H1 (cell line): Measurements from ENCODE around the gene COL4A4. TPM values are rescaled to one million over a fixed set of nuclear protein-coding genes. Genes with fewer than 3 reads are reported as not detected.

ENCODE experiments used
- CTCF ChIA-PET: fragments of 300-600 bp; sonication (Branson Sonifier 250); formaldehyde crosslinking; loops from one replicate; lab custom pipeline; 2021; ENCODE audit not compliant: partially characterized antibody; lab: Charles Lee
- POLR2A ChIA-PET: fragments of 300-600 bp; sonication (Branson Sonifier 250); formaldehyde crosslinking; loops from one replicate; lab custom pipeline; 2021; ENCODE audit warnings: inconsistent platforms; ENCODE audit not compliant: partially characterized antibody; lab: Charles Lee
- DNase-seq, 2 experiments: peaks; one replicate each; pipeline versions ENCODE4 v3.0.0 to v3.0.0-alpha.2; 2010 to 2022; ENCODE audit warnings: low spot score in 2 of 2, low read depth in 1 of 2, mixed read lengths in 1 of 2
- FAIRE-seq: peaks from 2 replicates; lab custom pipeline; 2011; peaks lifted over from hg19 to GRCh38; lab: Jason Lieb, UNC
- H2AFZ ChIP-seq: 2 replicates; pipeline ENCODE4 v1.8.1; 2012; ENCODE audit warnings: low read length, inconsistent platforms
- H2AK5ac ChIP-seq: 2 replicates; pipeline ENCODE4 v1.6.1; 2013; ENCODE audit warnings: low read depth, low read length
- H2BK120ac ChIP-seq: replicated peaks from 2 replicates; pipeline ENCODE3; 2013; ENCODE audit warnings: low read depth, low read length, inconsistent platforms
- H2BK12ac ChIP-seq: 2 replicates; pipeline ENCODE4 v1.6.1; 2013; ENCODE audit warnings: low read depth, low read length
- H2BK15ac ChIP-seq: 2 replicates; pipeline ENCODE4 v1.6.1; 2013; ENCODE audit warnings: low read length
- H2BK20ac ChIP-seq: 2 replicates; pipeline ENCODE4 v1.6.1; 2013; ENCODE audit warnings: low read length
- H2BK5ac ChIP-seq: 2 replicates; pipeline ENCODE4 v1.6.1; 2013; ENCODE audit warnings: low read depth, low read length
- H3K14ac ChIP-seq: 2 replicates; pipeline ENCODE4 v1.6.1; 2013; ENCODE audit warnings: inconsistent platforms; ENCODE audit not compliant: insufficient read length
- H3K18ac ChIP-seq: 2 replicates; pipeline ENCODE4 v1.6.1; 2013; ENCODE audit warnings: low read length; ENCODE audit errors: extremely low read depth
- H3K23ac ChIP-seq: 2 replicates; pipeline ENCODE4 v1.6.1; 2013; ENCODE audit warnings: inconsistent platforms; ENCODE audit not compliant: insufficient read length
- H3K23me2 ChIP-seq: 2 replicates; pipeline ENCODE4 v1.6.1; 2013; ENCODE audit warnings: low read depth, low read length
- H3K27ac ChIP-seq: 2 replicates; pipeline ENCODE4 v1.6.1; 2011; ENCODE audit warnings: low read depth, low read length, inconsistent platforms
- H3K27me3 ChIP-seq, 4 experiments: replicated peaks in 1 of 4; 1 replicate in 1 of 4; 2 replicates in 3 of 4; pipeline versions ENCODE4 v1.6.1 to v1.8.1; 2011 to 2013; ENCODE audit warnings: low read length in 3 of 4, mild to moderate bottlenecking in 3 of 4, inconsistent platforms in 2 of 4, mixed read lengths in 2 of 4, moderate library complexity in 1 of 4; ENCODE audit not compliant: control insufficient read depth in 3 of 4, insufficient read depth in 3 of 4; ENCODE audit errors: extremely low read depth in 1 of 4
- H3K36me3 ChIP-seq, 4 experiments: 2 replicates each; pipeline versions ENCODE4 v1.6.1 to v1.8.1; 2011 to 2013; ENCODE audit warnings: mild to moderate bottlenecking in 4 of 4, low read length in 3 of 4, moderate library complexity in 2 of 4, control low read depth in 1 of 4, inconsistent platforms in 1 of 4; ENCODE audit not compliant: insufficient read depth in 4 of 4, control insufficient read depth in 2 of 4
- H3K4ac ChIP-seq: replicated peaks from 2 replicates; pipeline ENCODE3; 2013; ENCODE audit warnings: low read length, low read depth, mixed read lengths, inconsistent platforms; ENCODE audit not compliant: insufficient read length
- H3K4me1 ChIP-seq, 4 experiments: replicated peaks in 1 of 4; 1 replicate in 1 of 4; 2 replicates in 3 of 4; pipeline versions ENCODE4 v1.6.1 to v1.8.1; 2011 to 2013; ENCODE audit warnings: low read length in 3 of 4, inconsistent platforms in 2 of 4, mixed read lengths in 1 of 4; ENCODE audit not compliant: insufficient read depth in 4 of 4, control insufficient read depth in 3 of 4
- H3K4me2 ChIP-seq, 2 experiments: 2 replicates each; pipeline versions ENCODE4 v1.6.1 to v1.8.1; 2011 to 2013; ENCODE audit warnings: low read depth in 2 of 2, low read length in 2 of 2, control low read depth in 1 of 2, inconsistent platforms in 1 of 2, mild to moderate bottlenecking in 1 of 2; ENCODE audit not compliant: insufficient read depth in 1 of 2
- H3K4me3 ChIP-seq, 4 experiments: fragments of 200-600, 300-600 bp in 1 of 4; sonication (generic), shearing (Covaris generic), sonication (Bioruptor Twin) in 1 of 4; 2 replicates each; pipeline versions ENCODE4 v1.5.1 to v1.8.1; 2011 to 2016; ENCODE audit warnings: low read length in 4 of 4, low read depth in 3 of 4, control low read depth in 2 of 4, inconsistent platforms in 2 of 4, mild to moderate bottlenecking in 2 of 4, mixed read lengths in 1 of 4, moderate library complexity in 1 of 4; ENCODE audit not compliant: insufficient read depth in 2 of 4; ENCODE audit errors: extremely low read depth in 1 of 4
- H3K56ac ChIP-seq: replicated peaks from 2 replicates; pipeline ENCODE3; 2013; ENCODE audit warnings: low read depth, mild to moderate bottlenecking, mixed read lengths, low read length, inconsistent platforms; ENCODE audit not compliant: insufficient read length
- H3K79me1 ChIP-seq: 2 replicates; pipeline ENCODE4 v1.6.1; 2013; ENCODE audit warnings: low read depth, low read length, control low read depth
- H3K79me2 ChIP-seq, 2 experiments: 2 replicates each; pipeline versions ENCODE4 v1.6.1 to v1.8.1; 2012 to 2013; ENCODE audit warnings: low read length in 2 of 2, mild to moderate bottlenecking in 2 of 2, inconsistent platforms in 1 of 2; ENCODE audit not compliant: insufficient read depth in 2 of 2, control insufficient read depth in 1 of 2
- H3K9ac ChIP-seq, 4 experiments: replicated peaks in 1 of 4; 1 replicate in 1 of 4; 2 replicates in 3 of 4; pipeline versions ENCODE4 v1.6.1 to v1.8.1; 2011 to 2013; ENCODE audit warnings: low read depth in 3 of 4, low read length in 3 of 4, control low read depth in 2 of 4, mild to moderate bottlenecking in 2 of 4, moderate library complexity in 2 of 4, inconsistent platforms in 1 of 4; ENCODE audit errors: extremely low read depth in 1 of 4
- H3K9me3 ChIP-seq, 2 experiments: 2 replicates each; pipeline versions ENCODE4 v1.6.1 to v1.8.1; 2012 to 2013; ENCODE audit warnings: mild to moderate bottlenecking in 2 of 2, moderate library complexity in 2 of 2, control low read depth in 1 of 2, inconsistent platforms in 1 of 2, low read depth in 1 of 2, low read length in 1 of 2, mixed read lengths in 1 of 2; ENCODE audit not compliant: insufficient read depth in 2 of 2
- H4K20me1 ChIP-seq, 2 experiments: replicated peaks in 1 of 2; 2 replicates each; pipeline versions ENCODE3 to v1.8.1; 2011 to 2013; ENCODE audit warnings: inconsistent platforms in 2 of 2, low read length in 2 of 2, mild to moderate bottlenecking in 1 of 2; ENCODE audit not compliant: insufficient read depth in 2 of 2, control insufficient read depth in 1 of 2
- H4K5ac ChIP-seq: 2 replicates; pipeline ENCODE4 v1.6.1; 2013; ENCODE audit warnings: low read length, low read depth, mixed read lengths, inconsistent platforms; ENCODE audit not compliant: insufficient read length
- H4K8ac ChIP-seq: 2 replicates; pipeline ENCODE4 v1.8.0; 2013; ENCODE audit warnings: mild to moderate bottlenecking, moderate library complexity, low read length, inconsistent platforms; ENCODE audit not compliant: insufficient read depth; ENCODE audit errors: extremely low read depth
- H4K91ac ChIP-seq: replicated peaks from 2 replicates; pipeline ENCODE3; 2013; ENCODE audit warnings: low read length, mixed read lengths, inconsistent platforms; ENCODE audit not compliant: insufficient read length
- CTBP2 ChIP-seq: IDR thresholded peaks from 2 replicates; pipeline ENCODE4 v1.7.0; 2011; ENCODE audit warnings: borderline replicate concordance, mild to moderate bottlenecking, moderate library complexity, mixed read lengths, low read length; ENCODE audit not compliant: insufficient read depth, insufficient read length
- EZH2 ChIP-seq: fragments of 200-600 bp; sonication (generic); IDR thresholded peaks from 2 replicates; pipeline ENCODE4 v1.7.1; 2012; ENCODE audit warnings: low read depth, mild to moderate bottlenecking, moderate library complexity, low read length, inconsistent platforms; ENCODE audit not compliant: severe bottlenecking
- HDAC6 ChIP-seq: IDR thresholded peaks from one replicate; pipeline ENCODE4 v1.7.1; 2012; ENCODE audit warnings: low read depth, mild to moderate bottlenecking, inconsistent platforms, low read length, moderate library complexity
- RAD21 ChIP-seq, 2 experiments: IDR thresholded peaks in 1 of 2; conservative IDR thresholded peaks in 1 of 2; 2 replicates each; pipeline ENCODE4 v1.6.1; 2011; ENCODE audit warnings: low read depth in 2 of 2, low read length in 2 of 2, improper control_type of control experiment in 1 of 2, inconsistent platforms in 1 of 2, mild to moderate bottlenecking in 1 of 2, moderate library complexity in 1 of 2
- WGBS, 2 experiments: shearing (Covaris generic) in 1 of 2; methylation state at CpG; one replicate each; pipeline versions ENCODE4 v1.1.6 to v1.1.7; 2013 to 2015; ENCODE audit warnings: low lambda C conversion rate in 2 of 2, mixed read lengths in 2 of 2, inconsistent platforms in 1 of 2, low coverage in 1 of 2, missing lambda C conversion rate in 1 of 2; ENCODE audit not compliant: insufficient replicate concordance in 2 of 2, insufficient coverage in 1 of 2, insufficient read length in 1 of 2; ENCODE audit errors: extremely low coverage in 1 of 2, missing lambda C conversion rate in 1 of 2; 5-methylcytosine and 5-hydroxymethylcytosine counted together
- polyA plus RNA-seq, 7 experiments: library from polyadenylated mRNA; depleted of rRNA in 3 of 7; stranded (reverse) in 5 of 7; unstranded in 2 of 7; fragments of >200 nt in 5 of 7; fragments of 200-250 nt in 2 of 7; gene quantifications; 1 replicate in 5 of 7; 2 replicates in 1 of 7; 4 replicates in 1 of 7; pipeline versions ENCODE4 v1.2.1 to v1.2.3, GENCODE V29; 2011 to 2013; ENCODE audit warnings: missing spikeins in 2 of 7, mixed read lengths in 2 of 7
- total RNA-seq: library from RNA; stranded (reverse); fragmentation: NEBNext Ultra II Directional; extraction: Animal tissue kit (Norgen Biotek cat#: 25700); gene quantifications from 2 replicates; pipeline ENCODE4 v1.2.1, GENCODE V29; 2021
- TF ChIP-seq, protein P1 (sequence below): IDR thresholded peaks from 2 replicates; pipeline ENCODE4 v1.6.1; 2012; ENCODE audit warnings: low read length, inconsistent platforms
- TF ChIP-seq, protein P2 (sequence below), 3 experiments: IDR thresholded peaks; 1 replicate in 2 of 3; 2 replicates in 1 of 3; pipeline versions ENCODE4 v1.5.1 to v1.6.1; 2011; ENCODE audit warnings: low read length in 3 of 3, mild to moderate bottlenecking in 3 of 3, inconsistent platforms in 2 of 3, low read depth in 1 of 3, moderate library complexity in 1 of 3; ENCODE audit not compliant: insufficient read depth in 1 of 3; ENCODE audit errors: control extremely low read depth in 1 of 3

Gene COL4A4
- total and polyA plus RNA-seq, 2 of the 8 experiments (the other 6 are each of a cell fraction or from before 2014, with no cell fraction given): 0.33 to 1.7 TPM

DNA sequence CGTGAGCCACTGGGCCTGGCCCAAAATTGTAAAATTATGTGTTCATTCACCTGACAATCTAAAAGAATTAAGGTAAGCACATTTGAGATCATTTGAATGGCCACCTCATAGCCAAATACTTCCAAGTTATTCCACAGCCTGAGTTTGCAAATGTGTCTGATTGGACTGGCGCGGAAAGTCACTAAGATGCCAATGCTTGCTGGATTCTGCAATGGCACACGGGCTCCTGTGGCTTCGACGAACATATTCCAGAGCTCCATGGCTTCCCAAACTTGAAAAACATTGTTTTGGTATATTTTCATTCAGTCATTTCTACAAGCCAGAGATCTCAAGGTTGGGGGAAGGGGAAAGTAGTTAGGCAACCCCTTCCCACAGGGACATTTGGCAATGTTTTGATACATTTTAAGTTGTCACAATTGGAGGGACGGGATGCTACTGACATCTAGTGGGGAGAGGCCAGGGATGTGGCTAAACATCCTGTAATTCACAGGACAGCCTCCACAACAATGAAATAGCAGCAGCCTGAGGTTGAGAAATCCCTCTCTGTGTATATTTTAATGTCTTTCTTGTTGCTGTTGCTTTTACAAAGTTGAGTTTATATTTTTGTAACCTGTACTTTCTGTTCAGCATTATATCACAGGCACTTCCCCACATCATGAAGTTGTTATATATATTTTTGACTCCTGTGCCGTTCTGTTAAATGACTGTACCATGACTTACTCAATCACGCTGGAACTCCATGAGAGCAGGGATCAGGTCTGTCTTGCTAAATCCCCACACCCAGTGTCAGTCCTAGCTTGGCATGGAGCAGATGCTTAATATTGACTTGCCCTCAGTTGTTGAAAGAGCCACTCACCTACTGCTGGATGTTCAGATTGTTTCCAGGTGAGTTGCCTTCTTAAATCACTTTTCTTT lies 56.9 kb downstream of the COL4A4 start:
- H3K9ac ChIP-seq: no peak overlapping the region
- H4K20me1 ChIP-seq: no peaks in the 10 kb centered on the region
- no peak overlapping the region for H3K56ac ChIP-seq
- no peak overlapping the region for H3K4ac ChIP-seq
- no peak overlapping the region for H4K5ac ChIP-seq
- H3K23ac ChIP-seq: no peak overlapping the region
- ChIA-PET POLR2A (no interaction called here), CTCF (interaction anchor here (0.7 to 1.9 kb wide), 9 partner anchors 11 to 1894 kb away, joined by 3 to 6 read pairs (median 3); no protein-coding TSS in a partner anchor)
- no peak overlapping the region for H2BK15ac ChIP-seq
- no peak overlapping the region for H2BK12ac ChIP-seq
- H3K79me1 ChIP-seq: no peaks in the 10 kb centered on the region
- no peak overlapping the region for H2BK5ac ChIP-seq
- H4K8ac ChIP-seq: no peak overlapping the region
- H3K9me3 ChIP-seq: no peaks in the 10 kb centered on the region
- WGBS, 2 experiments: 86% methylated on average over 9 of the region's 9 CpGs; no CpG with 5 or more reads in 1 of the 2 experiments
- no peaks in the 10 kb centered on the region for H3K23me2 ChIP-seq
- H2AFZ ChIP-seq: peak overlapping the region; percentile 81; the same call in 1 of the 2 replicates
- no peak overlapping the region for H3K18ac ChIP-seq
- no peak overlapping the region for H3K4me2 ChIP-seq
- no peak overlapping the region for H3K14ac ChIP-seq
- H3K27ac ChIP-seq: no peak overlapping the region
- no peak overlapping the region for H2BK120ac ChIP-seq
- no peaks in the 10 kb centered on the region for H3K79me2 ChIP-seq
- FAIRE-seq (peak; percentile 92), DNase-seq (peak; percentile 34 to 65)
- no peaks in the 10 kb centered on the region for H3K36me3 ChIP-seq
- no peak overlapping the region for H4K91ac ChIP-seq
- H2AK5ac ChIP-seq: no peak overlapping the region
- no peaks in the 10 kb centered on the region for H3K27me3 ChIP-seq
- H3K4me3 ChIP-seq: no peak overlapping the region
- H3K4me1 ChIP-seq: no peaks in the 10 kb centered on the region
- no peak overlapping the region for H2BK20ac ChIP-seq
- TF ChIP-seq, protein P1, sequence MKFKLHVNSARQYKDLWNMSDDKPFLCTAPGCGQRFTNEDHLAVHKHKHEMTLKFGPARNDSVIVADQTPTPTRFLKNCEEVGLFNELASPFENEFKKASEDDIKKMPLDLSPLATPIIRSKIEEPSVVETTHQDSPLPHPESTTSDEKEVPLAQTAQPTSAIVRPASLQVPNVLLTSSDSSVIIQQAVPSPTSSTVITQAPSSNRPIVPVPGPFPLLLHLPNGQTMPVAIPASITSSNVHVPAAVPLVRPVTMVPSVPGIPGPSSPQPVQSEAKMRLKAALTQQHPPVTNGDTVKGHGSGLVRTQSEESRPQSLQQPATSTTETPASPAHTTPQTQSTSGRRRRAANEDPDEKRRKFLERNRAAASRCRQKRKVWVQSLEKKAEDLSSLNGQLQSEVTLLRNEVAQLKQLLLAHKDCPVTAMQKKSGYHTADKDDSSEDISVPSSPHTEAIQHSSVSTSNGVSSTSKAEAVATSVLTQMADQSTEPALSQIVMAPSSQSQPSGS: no peak
- TF ChIP-seq RAD21 (IDR thresholded peaks at IDR 0.05 in 1 of 2, conservative IDR thresholded peaks at IDR 0.05 in 1 of 2; ENCODE audit: low read depth in 2 of 2, low read length in 2 of 2) (peak; percentile 98 to 99), EZH2 (no peak), HDAC6 (no peak), CTBP2 (no peak)
- TF ChIP-seq, protein P2, sequence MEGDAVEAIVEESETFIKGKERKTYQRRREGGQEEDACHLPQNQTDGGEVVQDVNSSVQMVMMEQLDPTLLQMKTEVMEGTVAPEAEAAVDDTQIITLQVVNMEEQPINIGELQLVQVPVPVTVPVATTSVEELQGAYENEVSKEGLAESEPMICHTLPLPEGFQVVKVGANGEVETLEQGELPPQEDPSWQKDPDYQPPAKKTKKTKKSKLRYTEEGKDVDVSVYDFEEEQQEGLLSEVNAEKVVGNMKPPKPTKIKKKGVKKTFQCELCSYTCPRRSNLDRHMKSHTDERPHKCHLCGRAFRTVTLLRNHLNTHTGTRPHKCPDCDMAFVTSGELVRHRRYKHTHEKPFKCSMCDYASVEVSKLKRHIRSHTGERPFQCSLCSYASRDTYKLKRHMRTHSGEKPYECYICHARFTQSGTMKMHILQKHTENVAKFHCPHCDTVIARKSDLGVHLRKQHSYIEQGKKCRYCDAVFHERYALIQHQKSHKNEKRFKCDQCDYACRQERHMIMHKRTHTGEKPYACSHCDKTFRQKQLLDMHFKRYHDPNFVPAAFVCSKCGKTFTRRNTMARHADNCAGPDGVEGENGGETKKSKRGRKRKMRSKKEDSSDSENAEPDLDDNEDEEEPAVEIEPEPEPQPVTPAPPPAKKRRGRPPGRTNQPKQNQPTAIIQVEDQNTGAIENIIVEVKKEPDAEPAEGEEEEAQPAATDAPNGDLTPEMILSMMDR (IDR thresholded peaks at IDR 0.05; ENCODE audit: control extremely low read depth in 1 of 3, insufficient read depth in 1 of 3, low read depth in 1 of 3, low read length in 3 of 3): peak; percentile 67 to 91 (median 89)
